Ureter (tissue), 1 donor: ENCODE measurements around the gene DNTT. TPM values are rescaled to one million over a fixed set of nuclear protein-coding genes. Genes with fewer than 3 reads are reported as not detected.
"Not testable (repeated sequence)": the region's sequence is repeated elsewhere in the genome, so short reads cannot be mapped to it uniquely, and the experiment has no call there.

Source experiments
- DNase-seq: peaks from one replicate; pipeline ENCODE4 v3.0.0-alpha.2; 2020; ENCODE audit warnings: low spot score
- total RNA-seq: library from RNA; stranded (reverse); gene quantifications from one replicate; pipeline ENCODE4 v1.2.4, GENCODE V29; 2023
- donor health status: DM: yes; HTN: yes; CAD: no.

DNTT gene
- total RNA-seq, 1 donor from 2014 or later, result not detected

GRCh38 chr10:96276426-96276825 is 27.8 kb upstream of the DNTT start:
- DNase-seq, result no peak

DNA sequence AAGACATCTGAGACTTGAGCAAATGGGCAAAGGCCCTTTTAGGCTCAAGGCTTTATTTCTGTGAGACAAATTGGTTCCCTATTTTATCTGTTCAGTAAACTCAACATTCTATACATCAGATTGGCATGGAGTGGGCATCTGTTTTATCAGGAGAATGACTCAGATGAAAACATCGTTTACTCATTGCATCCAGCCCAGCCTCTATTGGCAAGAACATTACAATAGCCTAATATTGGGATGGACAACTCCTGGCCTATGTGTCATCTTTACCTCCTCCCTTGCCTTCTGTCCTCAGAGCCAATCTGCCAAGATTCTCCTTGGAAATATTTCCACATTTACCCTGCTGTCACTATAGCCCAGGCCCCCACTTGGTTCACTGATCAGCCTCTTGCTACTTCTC is 27.4 kb upstream of the DNTT start:
- no peak for DNase-seq

DNA sequence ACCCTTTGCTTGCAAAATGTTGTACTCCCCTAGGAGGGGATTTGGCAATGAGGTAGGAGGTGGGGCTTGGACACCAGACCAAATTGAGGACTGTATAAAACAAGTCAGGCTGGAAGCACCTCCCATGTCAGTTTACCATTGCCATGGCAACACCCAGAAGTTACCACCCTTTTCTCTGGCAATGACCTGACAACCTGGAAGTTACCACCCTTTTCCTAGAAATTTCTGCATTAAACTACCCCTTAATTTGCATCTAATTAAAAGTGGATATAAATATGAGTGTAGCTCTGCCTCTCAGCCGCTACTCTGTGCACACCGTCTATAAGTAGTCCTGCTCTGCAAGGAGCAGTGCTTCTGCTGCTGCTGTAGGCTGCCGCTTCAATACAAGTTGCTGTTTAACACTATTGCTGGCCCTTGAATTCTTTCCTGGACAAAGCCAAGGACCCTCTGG is 25.0 kb upstream of the DNTT start:
- no peak for DNase-seq

GRCh38 chr10:96280859-96281258 is 23.4 kb upstream of the DNTT start:
- DNase-seq, result no peak

DNA sequence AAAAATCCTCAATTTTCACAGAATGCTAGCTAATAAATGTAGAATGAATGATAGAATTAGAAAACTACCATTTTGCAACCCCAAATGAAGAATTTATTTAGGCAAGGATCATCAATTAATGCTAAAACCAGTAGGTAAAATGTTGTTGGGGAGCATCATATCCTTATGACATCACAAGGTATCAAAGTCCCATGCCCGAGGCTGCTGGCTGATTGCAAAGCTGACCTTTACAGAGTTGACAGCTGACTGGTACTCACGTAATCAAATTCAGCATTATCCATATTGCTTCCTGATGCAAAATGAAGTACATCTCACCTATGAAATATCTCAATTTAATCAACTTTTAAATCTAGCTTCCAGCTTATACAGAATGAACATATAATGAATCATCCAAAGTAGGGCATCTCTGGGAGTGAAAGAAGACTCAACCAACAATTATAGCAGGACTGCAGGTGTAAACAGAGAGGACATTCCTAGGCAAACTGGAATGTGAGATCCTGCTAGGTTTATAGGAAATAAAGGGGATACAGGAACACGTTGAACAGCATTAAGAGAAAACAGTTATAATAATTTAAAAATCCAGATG is 22.7 kb upstream of the DNTT start:
- DNase-seq, result no peak

- DNase-seq, result no peak
Measured at GRCh38 chr10:96283351-96283750, 20.9 kb upstream of the DNTT start.

DNA sequence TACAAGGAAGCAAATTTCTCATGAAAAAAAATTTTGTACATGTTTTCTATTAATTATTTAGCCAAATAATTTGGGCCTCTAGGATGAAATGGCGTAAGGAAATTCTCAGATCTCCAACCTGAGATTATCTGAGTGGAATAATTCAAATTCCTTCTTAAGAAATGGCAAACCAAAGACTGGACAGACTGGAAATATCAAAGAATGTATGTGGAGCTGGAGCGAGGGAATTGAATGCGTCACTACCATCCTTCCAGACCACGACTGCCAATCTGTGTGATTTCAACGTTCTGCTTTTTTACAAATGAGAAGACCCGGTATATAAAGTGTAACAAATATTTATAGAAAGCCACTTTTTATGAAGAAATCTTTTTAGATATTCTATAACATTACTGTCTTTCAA is 20.5 kb upstream of the DNTT start:
- DNase-seq, result no peak

DNA sequence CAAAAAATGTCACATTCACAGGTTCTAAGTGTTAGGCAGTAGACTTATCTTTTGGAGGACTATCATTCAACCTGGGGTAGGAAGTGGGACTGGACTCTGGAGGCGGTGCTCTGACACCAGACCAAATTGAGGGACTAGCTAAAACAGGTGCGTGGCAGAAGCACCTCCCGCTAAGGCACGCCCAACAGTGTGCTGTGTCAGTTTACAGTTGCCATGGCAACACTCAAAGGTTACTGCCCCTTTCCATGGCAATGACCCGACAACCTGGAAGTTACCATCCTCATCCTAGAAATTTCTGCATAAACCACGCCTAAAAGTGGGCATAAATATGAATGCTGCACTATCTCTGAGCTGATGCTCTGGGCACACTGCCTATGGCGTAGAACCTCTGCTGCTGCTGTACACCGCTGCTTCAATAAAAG is 18.9 kb upstream of the DNTT start:
- no peak for DNase-seq

GRCh38 chr10:96287392-96288105 is 16.7 kb upstream of the DNTT start:
- no peak for DNase-seq

- DNase-seq, result no peak
Measured at GRCh38 chr10:96288151-96288621, 16.0 kb upstream of the DNTT start.

- DNase-seq, result no peak
Measured at GRCh38 chr10:96289218-96289910, 14.9 kb upstream of the DNTT start.

DNA sequence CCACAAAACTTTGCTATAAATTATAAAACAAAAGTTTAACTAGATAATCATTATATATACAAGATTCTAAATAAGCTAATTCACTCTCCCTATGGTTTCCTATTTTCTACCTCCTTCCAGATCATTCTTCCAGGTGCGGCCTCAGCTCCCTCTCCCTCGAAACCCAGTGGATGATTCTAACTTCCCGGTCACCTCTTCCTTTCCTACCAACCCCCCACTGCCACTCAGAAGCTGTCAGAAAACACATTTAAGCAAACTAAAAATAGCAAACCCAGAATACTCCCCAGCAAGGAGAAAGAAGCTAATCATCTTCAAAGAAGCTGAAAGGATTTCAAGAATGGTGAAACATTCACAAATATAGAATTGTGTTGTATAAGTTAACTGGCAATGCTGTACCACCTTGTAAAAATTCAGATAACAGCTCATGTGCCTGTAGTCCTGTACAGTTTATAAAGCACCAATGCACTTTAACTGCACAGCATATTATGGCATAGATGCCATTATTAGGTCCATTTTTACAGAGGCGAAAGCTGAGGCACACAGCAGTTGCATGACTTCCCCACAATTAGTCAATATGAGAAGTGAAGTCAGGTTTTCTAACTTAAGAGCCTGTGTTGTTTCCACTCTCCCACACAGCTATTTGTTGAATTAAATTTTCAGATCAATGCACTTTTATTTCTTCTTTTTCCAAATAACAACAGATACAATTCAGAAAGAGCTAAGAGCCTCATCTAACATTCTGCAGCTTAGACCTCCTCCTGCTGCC is 13.7 kb upstream of the DNTT start:
- DNase-seq, result no peak

DNA sequence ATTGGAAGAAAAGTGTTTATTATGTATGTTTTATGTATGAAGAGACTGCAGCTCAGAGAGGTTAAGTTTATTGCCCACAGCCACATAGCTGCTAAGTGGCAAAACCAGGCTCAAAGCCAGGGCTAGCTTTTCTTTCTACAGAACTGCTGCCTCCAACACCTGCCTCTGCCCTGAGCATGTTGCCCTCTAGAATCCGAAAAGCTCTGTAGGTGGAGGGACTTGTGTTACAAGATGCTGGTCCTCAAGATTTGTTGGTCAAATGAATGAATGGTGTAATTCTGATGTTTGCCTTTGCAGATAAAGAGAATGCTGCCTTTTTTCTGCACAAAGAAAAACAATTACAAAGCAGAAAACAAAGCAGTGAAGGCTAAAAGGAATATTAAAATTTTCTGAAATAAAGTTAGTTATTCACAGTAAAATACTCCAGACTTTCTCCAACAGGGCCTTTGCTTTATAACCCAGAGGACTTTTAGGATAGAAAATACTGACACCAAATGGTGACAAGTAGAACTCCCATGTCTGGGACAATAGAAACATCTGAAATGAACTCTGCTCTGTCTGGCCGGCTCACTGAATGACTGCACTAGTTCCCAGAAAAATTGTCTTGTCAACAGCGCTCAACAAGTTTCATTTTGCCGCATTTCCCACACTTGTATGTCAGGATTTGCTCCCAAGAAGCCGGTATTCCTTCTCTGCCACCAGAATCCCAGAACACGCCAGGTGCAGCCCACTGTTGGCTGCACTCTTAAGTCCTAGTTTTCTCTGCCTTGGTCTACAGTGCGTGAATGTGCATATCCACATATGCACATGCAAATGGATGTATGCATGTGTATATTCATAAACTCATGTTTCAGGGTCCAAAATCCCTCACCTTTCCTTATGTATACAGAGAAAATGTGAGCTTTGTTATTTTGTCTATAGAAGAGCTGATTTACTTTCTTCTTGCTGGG is 11.0 kb upstream of the DNTT start:
- no peak for DNase-seq

- DNase-seq, result no peak
Measured at GRCh38 chr10:96295475-96295874, 8.8 kb upstream of the DNTT start.

DNA sequence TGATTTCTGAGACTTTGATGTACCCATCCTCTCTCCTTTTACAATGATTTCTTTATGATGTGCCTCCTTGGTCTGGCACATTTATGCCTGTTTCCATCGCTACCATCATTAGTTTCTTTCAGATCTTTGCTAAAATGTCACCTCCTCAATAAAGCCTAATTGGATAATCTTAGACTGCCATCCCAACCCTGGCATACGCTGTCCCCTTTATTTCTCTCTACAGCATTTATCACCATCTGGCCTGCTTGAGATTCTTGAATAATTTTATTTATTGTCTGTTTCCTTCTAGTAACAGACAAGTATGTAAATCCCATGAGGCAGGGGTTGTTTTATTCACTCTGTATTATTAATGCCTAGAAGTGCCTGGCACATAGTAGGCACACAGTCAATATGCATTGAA is 6.7 kb upstream of the DNTT start:
- no peak for DNase-seq

GRCh38 chr10:96298362-96298761 is 5.9 kb upstream of the DNTT start:
- no peak for DNase-seq

DNA sequence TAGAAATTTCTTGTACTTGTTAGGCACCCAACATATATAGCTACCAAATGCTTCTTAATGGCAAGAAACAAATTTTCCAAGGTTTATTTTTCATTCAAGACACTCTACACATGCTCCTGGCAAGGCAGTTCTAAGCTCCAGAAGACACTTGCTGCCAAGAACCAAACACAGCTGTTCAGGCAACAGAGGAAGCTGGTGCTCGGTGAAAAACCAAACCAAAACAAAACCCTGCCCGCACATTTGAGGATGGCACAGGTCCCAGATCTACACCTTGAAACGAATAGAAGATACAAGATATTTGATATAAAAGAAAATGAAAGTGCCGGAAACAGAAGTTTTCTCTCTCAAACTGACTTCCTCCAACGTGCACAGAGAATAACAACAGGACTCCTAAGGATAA is 4.9 kb upstream of the DNTT start:
- no peak for DNase-seq

DNA sequence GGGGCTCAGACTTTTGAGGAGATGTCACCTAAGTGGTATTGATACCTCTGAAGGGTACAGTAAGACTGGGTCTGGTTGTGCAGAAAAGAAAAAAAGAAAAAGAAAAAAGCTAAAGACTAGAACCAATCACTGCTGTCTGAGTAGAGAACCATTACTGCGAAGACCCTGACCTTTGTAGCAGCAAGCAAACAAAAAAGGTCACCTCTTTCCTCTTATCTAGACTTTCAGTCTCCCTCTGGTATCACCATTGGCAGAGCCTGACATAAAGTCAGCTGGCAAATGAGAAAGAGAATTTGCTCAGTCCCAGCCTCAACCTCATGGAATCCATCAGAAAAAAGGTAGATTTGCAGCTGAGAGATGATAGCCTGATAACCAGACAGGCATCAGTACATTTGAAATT is 2.6 kb upstream of the DNTT start:
- DNase-seq, result no peak

GRCh38 chr10:96305019-96305418 is 785 bp downstream of the DNTT start:
- no peak for DNase-seq

- peak; percentile 52 for DNase-seq
Measured at GRCh38 chr10:96306516-96306915, 2.3 kb downstream of the DNTT start.

GRCh38 chr10:96308854-96309253 is 4.6 kb downstream of the DNTT start:
- DNase-seq, result not testable (repeated sequence)
